IMR-90 (cell line): Measurements from ENCODE around the gene LGALS16. TPM values are rescaled to one million over a fixed set of nuclear protein-coding genes. Genes with fewer than 3 reads are reported as not detected.

Source experiments
- ATAC-seq: fragments of 200-7000 bp; cut with Tn5 transposase; 2 replicates; pipeline ENCODE4 v1.9.1; 2020; ENCODE audit warnings: low read depth, mild to moderate bottlenecking, moderate library complexity
- BruUV-seq: library from RNA; stranded (reverse); fragments of 400-500 nt; replicated peaks from 2 replicates; lab custom pipeline; 2021; lab: Mats Ljungman, UMichigan
- CTCF ChIA-PET: fragments of 300-600 bp; formaldehyde crosslinking; extraction: SDS; loops from one replicate; lab custom pipeline; 2021; ENCODE audit warnings: antibody characterized with exemption; lab: Yijun Ruan, JAX
- POLR2A ChIA-PET: fragments of 300-600 bp; sonication (Branson Sonifier 250); formaldehyde crosslinking; loops from one replicate; lab custom pipeline; 2022; ENCODE audit warnings: antibody characterized with exemption; ENCODE audit not compliant: unreplicated experiment; lab: Charles Lee
- DNase-seq: peaks from one replicate; pipeline ENCODE4 v3.0.0; 2013
- H2AFZ ChIP-seq: replicated peaks from 2 replicates; pipeline ENCODE3; 2013; ENCODE audit warnings: low read length, mild to moderate bottlenecking; ENCODE audit not compliant: poor library complexity
- H2AK5ac ChIP-seq: 2 replicates; pipeline ENCODE4 v1.6.1; 2013; ENCODE audit warnings: low read depth, low read length, inconsistent platforms
- H2AK9ac ChIP-seq: replicated peaks from 2 replicates; pipeline ENCODE3; 2013; ENCODE audit warnings: mild to moderate bottlenecking, low read depth, low read length, moderate library complexity; ENCODE audit not compliant: poor library complexity
- H2BK120ac ChIP-seq: 2 replicates; pipeline ENCODE4 v1.6.1; 2013; ENCODE audit warnings: low read depth, low read length, inconsistent platforms
- H2BK15ac ChIP-seq: 3 replicates; pipeline ENCODE4 v1.6.1; 2013; ENCODE audit warnings: low read depth, low read length, inconsistent platforms
- H2BK20ac ChIP-seq: 2 replicates; pipeline ENCODE4 v1.6.1; 2013; ENCODE audit warnings: low read depth, mild to moderate bottlenecking, inconsistent platforms, low read length, moderate library complexity
- H2BK5ac ChIP-seq: 2 replicates; pipeline ENCODE4 v1.6.1; 2013; ENCODE audit warnings: mild to moderate bottlenecking, low read depth, low read length, inconsistent platforms; ENCODE audit not compliant: poor library complexity, severe bottlenecking
- H3K14ac ChIP-seq: replicated peaks from 2 replicates; pipeline ENCODE4 v1.6.1; 2013; ENCODE audit warnings: low read depth, low read length, inconsistent platforms
- H3K18ac ChIP-seq: 2 replicates; pipeline ENCODE4 v1.6.1; 2013; ENCODE audit warnings: low read depth, low read length, control low read depth
- H3K23ac ChIP-seq: 2 replicates; pipeline ENCODE4 v1.6.1; 2013; ENCODE audit warnings: low read depth, low read length, inconsistent platforms
- H3K27ac ChIP-seq: 2 replicates; pipeline ENCODE4 v1.5.1; 2013; ENCODE audit warnings: mild to moderate bottlenecking, control low read depth, low read length; ENCODE audit not compliant: insufficient read depth
- H3K27me3 ChIP-seq: 2 replicates; pipeline ENCODE4 v1.6.1; 2013; ENCODE audit warnings: low read length; ENCODE audit not compliant: control insufficient read depth, insufficient read depth
- H3K36me3 ChIP-seq: 2 replicates; pipeline ENCODE4 v1.6.1; 2013; ENCODE audit warnings: low read length, mixed read lengths; ENCODE audit not compliant: control insufficient read depth, insufficient read depth
- H3K4ac ChIP-seq: 2 replicates; pipeline ENCODE4 v1.6.1; 2013; ENCODE audit warnings: low read depth, low read length, inconsistent platforms
- H3K4me1 ChIP-seq: 2 replicates; pipeline ENCODE4 v1.6.1; 2013; ENCODE audit warnings: low read length, mixed read lengths; ENCODE audit not compliant: control insufficient read depth, insufficient read depth
- H3K4me2 ChIP-seq: 2 replicates; pipeline ENCODE4 v1.6.1; 2013; ENCODE audit warnings: low read depth, mild to moderate bottlenecking, control low read depth, low read length, moderate library complexity
- H3K4me3 ChIP-seq: 2 replicates; pipeline ENCODE4 v1.5.1; 2013; ENCODE audit warnings: low read depth, mild to moderate bottlenecking, control low read depth, low read length, moderate library complexity; ENCODE audit not compliant: insufficient read depth
- H3K56ac ChIP-seq: 2 replicates; pipeline ENCODE4 v1.6.1; 2013; ENCODE audit warnings: low read length, inconsistent platforms; ENCODE audit not compliant: insufficient read depth; ENCODE audit errors: extremely low read depth
- H3K79me1 ChIP-seq, 2 experiments: 2 replicates each; pipeline ENCODE4 v1.6.1; 2013; ENCODE audit warnings: low read length in 2 of 2, inconsistent platforms in 1 of 2, low read depth in 1 of 2
- H3K9ac ChIP-seq: 2 replicates; pipeline ENCODE4 v1.6.1; 2013; ENCODE audit warnings: low read depth, low read length, control low read depth
- H3K9me1 ChIP-seq: 2 replicates; pipeline ENCODE4 v1.6.1; 2013; ENCODE audit warnings: low read length, inconsistent platforms; ENCODE audit not compliant: insufficient read depth
- H3K9me3 ChIP-seq: 2 replicates; pipeline ENCODE4 v1.6.1; 2013; ENCODE audit warnings: low read length; ENCODE audit not compliant: control insufficient read depth, insufficient read depth
- H4K20me1 ChIP-seq: 2 replicates; pipeline ENCODE4 v1.6.1; 2013; ENCODE audit warnings: low read length, inconsistent platforms; ENCODE audit not compliant: insufficient read depth
- H4K5ac ChIP-seq: 2 replicates; pipeline ENCODE4 v1.6.1; 2013; ENCODE audit warnings: mild to moderate bottlenecking, low read depth, low read length, control low read depth
- H4K8ac ChIP-seq, 2 experiments: 2 replicates each; pipeline ENCODE4 v1.6.1; 2013; ENCODE audit warnings: low read depth in 2 of 2, low read length in 2 of 2, control low read depth in 1 of 2, inconsistent platforms in 1 of 2
- H4K91ac ChIP-seq: 2 replicates; pipeline ENCODE4 v1.6.1; 2013; ENCODE audit warnings: low read depth, low read length, inconsistent platforms; ENCODE audit not compliant: insufficient read depth
- CEBPB ChIP-seq: IDR thresholded peaks from 2 replicates; pipeline ENCODE4 v1.6.1; 2012; ENCODE audit warnings: low read depth, low read length, improper control_type of control experiment
- WGBS, 2 experiments: methylation state at CpG; one replicate each; pipeline versions ENCODE4 v1.1.5 to v1.1.7; 2013; ENCODE audit warnings: missing lambda C conversion rate in 2 of 2; ENCODE audit not compliant: insufficient read length in 1 of 2; ENCODE audit errors: extremely low coverage in 2 of 2; 5-methylcytosine and 5-hydroxymethylcytosine counted together
- dilution Hi-C: fragments of 300-500 bp; cut with HindIII; formaldehyde crosslinking; loops from one replicate; pipeline ENCODE4 v1.14.3; 2018; ENCODE audit warnings: low sequenced_read_pairs; ENCODE audit not compliant: unreplicated experiment
- in situ Hi-C: fragments of 300-500 bp; cut with MboI; formaldehyde crosslinking; loops from 3 replicates; pipeline ENCODE4 v1.14.3; 2019; ENCODE audit warnings: low sequenced_read_pairs, inconsistent platforms, mixed read lengths
- intact Hi-C: fragments of 100-400 bp; cut with micrococcal nuclease; formaldehyde crosslinking; loops from 2 replicates; pipeline ENCODE4 v1.10.0; 2022
- polyA plus RNA-seq, 3 experiments: library from polyadenylated mRNA; depleted of rRNA; stranded (reverse); fragments of >200 nt; gene quantifications; 2 replicates each; pipeline ENCODE4 v1.2.3, GENCODE V29; 2012; ENCODE audit warnings: low replicate concordance in 1 of 3
- total RNA-seq: library from RNA; depleted of rRNA; stranded (reverse); fragments of >200 nt; gene quantifications from 2 replicates; pipeline ENCODE4 v1.2.3, GENCODE V29; 2012

The LGALS16 gene
- total and polyA plus RNA-seq, 2 of the 4 experiments (the other 2 are of a cell fraction): not detected

- H4K5ac ChIP-seq: no peak overlapping the region
- H3K4ac ChIP-seq: no peak overlapping the region
- no peak overlapping the region for H2BK120ac ChIP-seq
- no peak overlapping the region for H3K9ac ChIP-seq
- H4K91ac ChIP-seq: no peak overlapping the region
- H3K79me1 ChIP-seq: no peaks in the 10 kb centered on the region
- H2BK5ac ChIP-seq: no peak overlapping the region
- 0 out of 2 replicates have a peak, but pooled peaks cover 1% of the 10 kb centered on the region for H3K27me3 ChIP-seq
- ATAC-seq (no peak), DNase-seq (no peak)
- H3K56ac ChIP-seq: no peak overlapping the region
- H3K14ac ChIP-seq: no peak overlapping the region
- no peaks in the 10 kb centered on the region for H3K9me3 ChIP-seq
- H3K23ac ChIP-seq: no peak overlapping the region
- no peaks in the 10 kb centered on the region for H4K20me1 ChIP-seq
- dilution Hi-C loops (no loop called here), in situ Hi-C loops (loop anchor here (10.0 kb wide), 1 partner anchor 116 kb away; no protein-coding TSS in a partner anchor), intact Hi-C loops (loop anchor here (5.0 kb wide), 1 partner anchor 174 kb away; the partner anchor contains the start of gene DLL3)
- no peak overlapping the region for H2BK20ac ChIP-seq
- H2AK5ac ChIP-seq: no peak overlapping the region
- H2AK9ac ChIP-seq: no peak overlapping the region
- no peak overlapping the region for H4K8ac ChIP-seq
- no TSS peak for BruUV-seq
- H3K27ac ChIP-seq: no peak overlapping the region
- H3K4me2 ChIP-seq: no peak overlapping the region
- no peak for TF ChIP-seq CEBPB
- H3K36me3 ChIP-seq: no peaks in the 10 kb centered on the region
- ChIA-PET CTCF (no interaction called here), POLR2A (no interaction called here)
- H3K4me3 ChIP-seq: no peak overlapping the region
- no peak overlapping the region for H2BK15ac ChIP-seq
- no peaks in the 10 kb centered on the region for H3K9me1 ChIP-seq
- no peak overlapping the region for H3K18ac ChIP-seq
- no CpG with 5 or more reads among the region's 4 CpGs for WGBS, 2 experiments
- no peak overlapping the region for H2AFZ ChIP-seq
- no peaks in the 10 kb centered on the region for H3K4me1 ChIP-seq
Measured at GRCh38 chr19:39670998-39671397, 15.3 kb downstream of the LGALS16 start.
